NCI-H524 (cell line): ENCODE results near the gene RBM3.
A peak's percentile ranks its signal among the peaks of the same experiment; 100 is the strongest.
"Not testable (repeated sequence)": the region's sequence is repeated elsewhere in the genome, so short reads cannot be mapped to it uniquely, and the experiment has no call there.

Source experiments
- DNase-seq, 2 experiments: peaks; one replicate each; lab custom pipeline; 2025; lab: John Stamatoyannopoulos, UW

The RBM3 gene

DNA sequence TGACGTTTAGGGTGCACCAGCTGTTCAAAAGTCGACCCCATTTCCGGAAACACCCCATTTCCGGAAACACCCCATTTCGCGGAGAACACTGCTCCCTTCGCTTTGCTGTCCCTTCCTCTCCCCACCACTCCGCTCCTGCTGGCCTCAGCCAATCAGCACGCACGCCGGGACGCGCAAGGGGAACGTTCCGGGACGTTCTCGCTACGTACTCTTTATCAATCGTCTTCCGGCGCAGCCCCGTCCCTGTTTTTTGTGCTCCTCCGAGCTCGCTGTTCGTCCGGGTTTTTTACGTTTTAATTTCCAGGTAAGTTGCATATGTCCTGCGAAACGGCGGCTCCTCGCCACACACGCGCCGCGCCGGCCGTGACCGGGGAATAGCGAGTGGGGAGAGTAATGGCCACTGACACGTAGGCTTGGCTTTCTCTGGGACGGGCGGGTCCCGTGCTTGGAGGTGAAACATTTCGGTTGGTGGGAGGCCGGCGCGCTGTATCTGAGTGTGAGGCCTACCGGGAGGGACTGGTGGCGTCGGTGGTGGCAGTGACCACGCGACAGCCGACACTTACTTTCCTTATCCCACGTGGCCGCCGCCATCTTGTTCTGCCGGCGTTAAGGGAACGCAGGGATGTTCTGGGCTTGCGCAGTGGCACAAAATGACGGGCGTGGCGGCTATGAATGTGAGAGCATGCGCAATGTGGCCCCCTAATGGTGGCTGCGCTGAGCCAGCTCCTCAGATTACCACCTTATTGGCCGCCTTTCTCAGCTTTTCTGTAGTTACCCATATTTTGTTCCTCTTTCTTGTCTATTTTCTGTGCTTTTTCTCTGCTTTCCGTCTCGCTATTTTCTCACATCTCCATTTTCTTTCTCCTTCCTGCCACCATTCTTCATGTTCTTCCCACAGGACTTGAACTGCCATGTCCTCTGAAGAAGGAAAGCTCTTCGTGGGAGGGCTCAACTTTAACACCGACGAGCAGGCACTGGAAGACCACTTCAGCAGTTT is at the start of gene RBM3:
Gene RBM3 (plus strand): TSS at position 215 of the 997 bp plus-strand sequence. CDS start 697 bp downstream, at position 912.
- DNase-seq = peak; percentile 93 to 96

DNA sequence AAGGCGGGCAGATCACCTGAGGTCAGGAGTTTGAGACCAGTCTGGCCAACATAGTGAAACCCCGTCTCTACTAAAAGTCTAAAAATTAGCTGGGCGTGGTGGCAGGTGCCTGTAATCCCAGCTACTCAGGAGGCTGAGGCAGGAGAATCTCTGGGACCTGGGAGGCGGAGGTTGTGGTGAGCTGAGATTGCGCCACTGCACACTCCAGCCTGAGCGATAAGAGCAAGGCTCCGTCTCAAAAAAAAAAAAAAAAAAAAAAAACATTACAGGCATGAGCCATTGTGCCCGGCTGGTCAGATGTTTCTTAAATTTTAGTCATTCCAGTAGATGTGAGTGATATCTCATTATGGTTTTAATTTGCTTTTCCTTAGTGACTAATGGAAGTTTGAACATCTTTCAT is 48.4 kb upstream of the RBM3 start:
- not testable (repeated sequence) for DNase-seq

DNA sequence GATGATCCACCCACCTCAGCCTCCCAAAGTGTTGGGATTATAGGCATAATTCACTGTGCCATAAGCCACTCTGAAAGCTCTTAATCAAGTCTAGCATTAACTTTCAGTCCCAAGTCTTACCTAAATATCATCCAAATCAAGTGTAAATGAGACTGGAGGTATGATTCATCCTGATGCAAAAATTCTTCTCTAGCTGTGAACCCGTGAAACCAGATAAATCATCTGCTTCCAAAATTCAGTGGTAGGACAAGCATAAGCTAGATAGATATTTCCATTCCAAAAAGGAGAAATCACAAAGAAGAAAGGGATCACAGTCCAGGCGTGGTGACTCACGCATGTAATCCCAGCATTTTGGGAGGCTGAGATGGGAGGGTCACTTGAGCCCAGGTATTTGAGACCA is 43.5 kb upstream of the RBM3 start:
- DNase-seq = no peak

DNA sequence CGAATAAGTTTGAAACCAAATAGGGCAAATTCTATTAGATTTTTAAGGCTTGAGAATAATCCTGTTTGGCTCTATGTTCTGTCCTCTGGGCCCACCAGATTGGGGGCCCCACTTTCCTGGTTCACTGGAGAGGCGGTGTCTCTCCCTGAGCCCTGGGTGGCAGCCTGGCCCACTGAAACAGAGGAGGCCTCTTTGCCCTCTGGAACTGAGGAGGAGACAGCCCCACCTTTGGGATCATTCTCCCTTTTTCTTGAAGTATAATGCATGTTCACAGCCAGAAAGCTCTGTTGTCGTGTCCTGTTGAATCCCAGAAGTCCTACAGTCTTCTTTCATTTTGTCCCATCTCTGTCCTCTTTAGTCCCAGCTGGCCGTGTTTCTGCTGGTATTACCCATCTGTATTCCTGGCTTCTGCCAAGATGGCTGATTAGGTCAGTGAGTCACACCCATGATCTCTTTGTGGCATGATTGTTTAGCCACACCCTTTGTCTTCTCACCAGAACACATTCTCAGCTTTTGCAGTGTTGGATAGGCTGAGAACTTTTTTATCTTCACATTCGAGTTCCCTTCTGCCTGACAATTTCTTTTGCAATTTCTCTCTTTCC is 42.8 kb upstream of the RBM3 start:
- no peak for DNase-seq

DNA sequence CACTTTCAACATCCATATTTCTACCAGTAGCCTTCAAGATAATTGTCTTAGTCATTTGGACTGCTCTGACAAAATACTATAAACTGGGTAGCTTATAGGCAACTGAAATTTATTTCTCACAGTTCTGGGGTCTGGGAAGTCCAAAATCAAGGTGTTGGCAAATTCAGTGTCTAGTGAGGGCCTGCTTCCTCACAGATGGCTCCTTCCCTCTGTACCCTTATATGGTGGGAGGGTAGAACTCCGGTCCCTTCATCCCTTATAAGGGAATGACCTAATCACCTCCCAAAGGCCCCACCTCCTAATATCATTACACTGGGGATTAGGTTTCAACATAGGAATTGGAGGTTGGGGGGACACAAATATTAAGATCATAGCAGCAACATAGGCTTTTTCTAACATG is 42.1 kb upstream of the RBM3 start:
- DNase-seq = no peak

DNA sequence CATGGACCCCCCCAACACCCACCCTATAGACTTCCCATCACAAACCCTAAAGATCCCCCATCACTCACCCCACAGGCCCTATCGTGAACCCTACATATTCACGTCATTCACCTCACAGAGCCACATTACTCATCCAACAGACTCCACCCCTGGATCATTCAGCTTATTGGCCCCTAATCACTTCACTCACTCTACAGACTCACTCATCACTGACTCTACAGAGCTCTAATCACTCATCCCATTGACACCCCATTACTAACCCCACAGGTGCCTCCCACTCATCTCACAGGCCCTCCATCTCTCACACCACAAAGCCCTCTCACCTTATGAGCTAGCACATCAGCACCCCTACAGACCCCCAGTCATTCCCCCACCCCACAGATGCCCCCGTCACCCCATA is 41.1 kb upstream of the RBM3 start:
- no peak for DNase-seq

DNA sequence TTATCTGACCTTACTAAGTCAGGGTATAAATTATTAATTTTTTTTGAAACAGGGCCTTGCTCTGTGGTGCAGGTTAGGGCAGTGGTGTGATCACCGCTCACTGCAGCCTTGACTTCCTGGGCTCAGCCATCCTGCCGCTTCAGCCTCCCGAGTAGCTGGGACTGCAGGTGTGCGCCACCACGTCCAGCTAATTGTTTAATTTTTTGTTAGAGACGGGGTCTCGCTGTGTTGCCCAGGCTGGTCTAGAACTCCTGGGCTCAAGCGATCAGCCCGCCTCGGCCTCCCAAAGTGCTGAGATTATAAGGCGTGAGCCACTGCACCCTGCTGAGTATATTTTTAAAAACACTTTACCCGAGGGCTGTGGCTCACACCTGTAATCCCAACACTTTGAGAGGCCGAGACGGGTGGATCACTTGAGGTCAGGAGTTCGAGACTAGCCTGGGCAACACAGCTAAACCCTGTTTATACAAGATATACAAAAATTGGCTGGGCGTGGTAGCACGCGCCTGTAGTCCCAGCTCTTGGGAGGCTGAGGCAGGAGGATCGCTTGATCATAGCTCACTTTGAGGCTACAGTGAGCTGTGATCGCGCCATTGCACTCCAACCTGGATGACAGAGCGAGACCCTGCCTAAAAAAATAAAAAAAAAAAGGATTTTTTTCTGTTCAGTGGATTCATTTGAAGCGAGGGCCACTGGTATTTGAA is 35.5 kb upstream of the RBM3 start:
- DNase-seq = no peak

DNA sequence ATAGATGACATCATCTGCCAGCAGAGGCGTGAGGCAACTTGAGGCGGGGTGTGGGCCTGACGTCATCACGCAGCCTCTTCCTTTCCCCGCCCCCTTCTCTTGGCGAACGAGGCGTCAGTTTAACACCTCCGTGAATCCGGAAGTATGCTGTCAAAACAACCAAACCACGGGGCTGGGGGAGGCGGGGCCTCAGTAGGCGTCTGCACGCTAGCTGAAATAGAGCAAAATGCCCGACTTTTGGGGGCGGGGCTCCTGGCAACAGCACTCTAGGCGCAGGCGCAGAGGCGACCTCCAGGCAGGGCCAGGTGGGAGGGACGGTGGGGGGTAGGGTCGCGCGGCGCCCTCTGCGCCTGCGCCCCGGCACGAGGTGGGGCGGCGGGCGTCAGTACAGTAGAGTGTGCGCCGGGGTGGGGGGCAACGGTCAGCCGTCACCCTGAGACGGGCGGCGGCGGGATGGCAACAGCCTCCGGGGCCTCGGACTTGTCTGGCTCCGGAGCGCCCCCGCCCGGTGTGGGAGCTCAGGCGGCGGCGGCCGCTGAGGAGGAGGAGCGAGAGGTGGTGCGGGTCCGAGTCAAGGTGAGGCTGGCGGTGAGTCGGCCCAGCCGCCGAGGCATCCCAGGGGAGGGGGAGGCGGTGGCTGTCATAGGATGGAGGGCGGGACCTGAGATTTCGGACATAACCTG is 34.8 kb upstream of the RBM3 start, which contains the start of gene TBC1D25:
Gene TBC1D25 (plus strand): TSS at position 370 of the 683 bp plus-strand sequence. CDS start 84 bp downstream, at position 454.
- peak; percentile 95 to 99 for DNase-seq

DNA sequence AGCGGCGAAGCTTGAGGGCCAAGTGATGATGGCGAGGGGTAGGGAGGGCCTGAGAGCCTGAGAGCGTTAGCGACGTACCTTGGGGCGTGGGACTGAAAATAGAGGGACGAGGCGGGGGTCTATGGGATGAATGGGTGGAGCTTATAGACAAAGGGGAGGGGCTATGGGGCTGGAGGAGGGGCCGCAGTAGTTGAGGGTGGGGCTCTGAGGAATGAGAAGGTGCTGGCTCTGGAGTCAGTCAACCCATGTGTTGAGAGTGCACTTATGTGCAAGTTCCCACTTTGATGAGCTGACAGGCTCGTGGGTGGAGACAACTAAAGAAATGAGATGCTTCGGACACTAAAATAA is 34.3 kb upstream of the RBM3 start:
- peak; percentile 21 to 66 for DNase-seq

DNA sequence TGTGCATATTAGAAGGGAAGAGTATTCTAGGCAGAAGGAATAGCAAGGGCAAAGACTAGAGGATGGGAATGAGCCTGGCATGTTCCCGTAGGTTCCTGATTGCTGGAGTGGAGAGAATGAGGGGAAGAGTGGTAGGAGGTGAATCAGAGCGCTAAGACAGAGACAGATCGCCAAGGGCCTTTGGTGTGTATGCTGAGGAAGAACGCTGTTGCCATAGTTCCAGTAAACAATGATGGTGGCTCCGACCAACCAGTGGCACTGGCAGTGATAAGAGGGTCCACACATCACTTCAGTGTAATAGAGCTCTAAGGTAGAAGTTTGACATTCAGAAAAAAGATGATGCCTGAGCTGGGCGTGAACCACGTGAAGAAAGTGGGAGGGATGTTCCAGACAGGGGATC is 33.8 kb upstream of the RBM3 start:
- DNase-seq = no peak

DNA sequence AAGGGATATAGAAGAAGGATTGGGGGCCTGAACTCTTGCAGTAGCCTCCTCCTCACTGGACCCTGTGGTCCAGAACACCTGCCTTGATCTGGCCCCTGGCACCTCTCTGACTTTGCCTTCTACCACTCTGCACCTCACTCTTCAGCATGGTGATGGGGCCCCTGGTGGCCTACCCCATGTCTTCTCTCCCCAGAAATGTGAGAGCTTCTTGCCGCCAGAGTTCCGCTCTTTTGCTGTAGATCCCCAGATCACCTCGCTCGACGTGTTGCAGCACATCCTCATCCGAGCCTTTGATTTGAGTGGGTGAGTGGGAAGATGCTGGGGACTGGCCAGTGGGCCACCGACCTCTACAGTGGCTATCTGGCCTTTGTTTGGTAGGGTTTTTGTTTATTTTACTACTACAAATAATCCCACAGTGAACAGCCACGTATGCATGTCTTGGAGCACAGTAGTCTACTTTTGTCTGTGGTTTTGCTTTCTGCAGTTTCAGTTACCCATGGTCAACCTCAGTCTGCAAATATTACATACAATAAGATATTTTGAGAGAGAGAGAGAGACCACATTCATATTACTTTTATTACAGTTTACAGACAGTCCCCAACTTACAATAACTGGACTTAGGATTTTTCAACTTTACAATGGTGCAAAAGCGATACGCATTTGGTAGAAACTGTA is 33.0 kb upstream of the RBM3 start:
- no peak for DNase-seq

DNA sequence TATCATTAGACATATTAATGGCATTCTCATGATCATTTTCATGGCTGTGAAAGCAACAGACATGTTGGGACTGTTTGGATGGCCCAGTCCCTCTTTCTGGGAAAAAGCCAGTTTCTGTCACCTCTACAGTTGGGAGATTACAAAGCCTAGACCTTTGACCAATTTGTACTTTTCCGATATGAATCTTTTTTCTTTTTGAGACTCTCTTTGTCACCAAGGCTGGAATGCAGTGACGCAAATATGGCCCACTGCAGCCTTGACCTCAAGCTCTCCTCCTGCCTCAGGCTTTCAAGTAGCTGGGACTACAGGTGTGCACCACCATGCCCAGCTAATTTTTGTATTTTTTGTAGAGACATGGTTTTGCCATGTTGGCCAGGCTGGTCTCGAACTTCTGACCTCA is 25.4 kb upstream of the RBM3 start:
- DNase-seq = no peak

DNA sequence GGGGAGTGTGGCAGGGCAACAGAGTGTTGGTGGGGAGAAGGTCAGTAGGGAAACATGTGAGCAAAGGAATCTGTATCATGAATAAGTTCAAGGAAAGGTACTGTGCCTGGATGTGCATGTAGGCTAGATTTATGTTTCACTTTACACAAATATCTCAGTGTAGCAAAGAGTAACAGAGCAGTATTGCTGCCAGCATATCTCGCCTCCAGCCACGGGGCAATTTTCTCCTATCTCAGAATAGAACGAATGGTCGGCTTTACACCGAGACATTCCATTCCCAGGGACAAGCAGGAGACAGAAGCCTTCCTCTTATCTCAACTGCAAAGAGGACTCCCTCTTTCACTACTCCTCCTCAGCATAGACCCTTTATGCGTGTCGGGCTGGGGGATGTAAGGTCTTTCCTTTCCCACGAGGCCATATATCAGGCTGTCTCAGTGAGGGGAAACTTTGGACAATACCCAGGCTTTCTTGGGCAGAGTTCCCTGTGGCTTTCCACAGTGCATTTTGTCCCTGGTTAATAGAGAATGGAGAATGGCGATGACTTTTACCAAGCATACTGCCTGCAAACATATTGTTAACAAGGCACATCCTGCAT is 18.5 kb upstream of the RBM3 start:
- not testable (repeated sequence) for DNase-seq

DNA sequence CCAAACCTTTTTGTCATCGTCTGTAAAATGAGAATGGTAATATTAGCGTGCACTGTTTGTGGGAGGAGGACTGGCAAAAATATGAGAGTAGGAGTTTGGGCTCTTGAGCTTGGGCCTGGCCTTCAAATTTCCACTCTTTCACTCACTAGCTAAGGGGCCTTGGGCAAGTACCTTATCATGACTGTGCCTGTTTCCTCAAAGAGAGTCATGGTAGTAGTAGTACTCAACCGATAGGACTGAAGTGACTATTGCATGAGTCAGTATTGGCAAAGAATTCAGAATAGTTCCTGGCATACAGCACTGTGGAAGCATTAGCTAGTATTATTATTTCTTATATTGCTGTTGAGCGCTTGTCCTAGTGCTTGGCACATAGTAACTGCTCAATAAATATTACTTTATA is 16.0 kb upstream of the RBM3 start:
- no peak for DNase-seq

DNA sequence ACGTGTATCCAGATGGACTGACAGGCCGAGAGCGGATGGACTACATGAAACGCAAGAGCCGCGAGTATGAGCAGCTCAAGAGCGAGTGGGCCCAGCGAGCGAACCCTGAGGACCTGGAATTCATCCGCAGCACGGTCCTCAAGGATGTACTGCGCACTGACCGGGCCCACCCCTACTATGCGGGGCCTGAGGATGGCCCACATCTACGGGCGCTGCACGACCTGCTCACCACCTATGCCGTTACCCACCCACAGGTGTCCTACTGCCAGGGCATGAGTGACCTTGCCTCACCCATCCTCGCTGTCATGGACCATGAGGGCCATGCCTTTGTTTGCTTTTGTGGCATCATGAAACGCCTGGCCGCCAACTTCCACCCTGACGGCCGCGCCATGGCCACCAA is 14.6 kb upstream of the RBM3 start:
- no peak for DNase-seq

DNA sequence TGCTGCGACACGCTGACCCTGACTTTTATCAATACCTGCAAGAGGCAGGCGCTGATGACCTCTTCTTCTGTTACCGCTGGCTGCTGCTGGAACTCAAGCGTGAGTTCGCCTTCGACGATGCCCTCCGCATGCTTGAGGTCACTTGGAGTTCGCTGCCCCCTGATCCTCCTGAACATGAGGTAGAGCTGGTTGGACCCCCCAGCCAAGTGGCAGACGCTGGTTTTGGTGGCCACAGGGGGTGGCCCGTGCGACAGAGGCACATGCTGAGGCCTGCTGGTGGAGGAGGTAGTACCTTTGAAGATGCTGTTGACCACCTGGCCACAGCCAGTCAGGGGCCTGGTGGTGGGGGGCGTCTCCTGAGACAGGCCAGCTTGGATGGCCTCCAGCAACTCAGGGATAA is 14.2 kb upstream of the RBM3 start:
- DNase-seq = no peak

DNA sequence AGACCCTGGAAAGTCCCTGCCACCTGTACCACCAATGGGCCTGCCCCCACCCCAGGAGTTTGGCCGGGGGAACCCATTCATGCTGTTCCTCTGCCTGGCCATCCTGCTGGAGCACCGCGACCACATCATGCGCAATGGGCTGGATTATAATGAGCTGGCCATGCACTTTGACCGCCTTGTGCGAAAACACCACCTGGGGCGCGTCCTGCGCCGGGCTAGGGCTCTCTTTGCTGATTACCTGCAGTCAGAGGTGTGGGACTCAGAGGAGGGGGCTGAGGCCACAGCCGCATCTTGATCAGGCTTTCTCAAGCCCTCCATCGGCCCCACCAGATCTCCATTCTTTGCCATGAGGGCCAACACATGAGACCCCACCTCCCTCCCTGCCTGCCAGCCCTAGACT is 13.6 kb upstream of the RBM3 start:
- no peak for DNase-seq

DNA sequence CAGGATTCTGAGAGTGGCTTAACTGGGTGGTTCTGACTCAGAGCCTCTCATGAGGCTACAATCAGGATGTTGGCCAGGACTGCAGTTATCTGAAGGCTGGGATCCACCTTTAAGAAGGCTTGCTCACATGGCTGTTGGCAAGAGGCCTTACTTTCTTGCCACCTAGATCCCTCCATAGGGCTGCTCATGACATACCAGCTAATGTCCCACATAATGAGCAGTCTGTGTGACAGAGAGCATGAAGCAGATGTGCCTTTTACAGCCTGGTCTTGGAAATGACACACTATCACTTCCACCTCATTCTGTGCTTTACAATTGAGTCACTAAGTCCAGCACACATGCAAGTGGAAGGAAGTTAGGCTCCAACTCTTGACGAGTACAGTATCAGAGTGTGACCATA is 4.3 kb upstream of the RBM3 start:
- no peak for DNase-seq

DNA sequence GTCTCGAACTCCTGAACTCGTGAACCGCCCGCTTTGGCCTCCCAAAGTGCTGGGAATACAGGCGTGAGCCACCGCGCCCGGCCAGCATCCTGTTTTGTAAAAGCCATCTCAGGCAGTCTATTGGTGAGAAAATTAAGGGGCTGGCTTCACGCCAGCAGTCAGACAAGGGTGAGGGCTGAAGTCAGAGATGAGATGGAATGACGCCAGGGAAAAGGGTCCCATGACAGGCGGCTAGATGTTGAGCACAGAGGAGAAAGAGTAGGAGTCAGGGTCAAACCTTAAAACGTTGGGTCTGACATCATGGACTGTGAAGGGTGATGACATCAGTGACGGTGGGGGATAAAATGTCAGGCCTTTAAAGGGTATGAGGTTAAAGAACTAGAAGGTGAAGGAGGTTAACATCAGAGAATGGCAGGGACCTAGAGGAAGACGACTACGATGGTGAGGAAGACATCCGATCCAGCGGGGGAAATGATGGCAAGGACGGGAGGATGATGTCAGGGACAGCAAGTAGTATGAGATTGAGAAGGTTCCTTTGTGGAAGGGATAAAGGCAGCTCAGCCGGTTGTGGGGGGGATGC is 504 bp upstream of the RBM3 start:
- DNase-seq = peak; percentile 45 to 56

DNA sequence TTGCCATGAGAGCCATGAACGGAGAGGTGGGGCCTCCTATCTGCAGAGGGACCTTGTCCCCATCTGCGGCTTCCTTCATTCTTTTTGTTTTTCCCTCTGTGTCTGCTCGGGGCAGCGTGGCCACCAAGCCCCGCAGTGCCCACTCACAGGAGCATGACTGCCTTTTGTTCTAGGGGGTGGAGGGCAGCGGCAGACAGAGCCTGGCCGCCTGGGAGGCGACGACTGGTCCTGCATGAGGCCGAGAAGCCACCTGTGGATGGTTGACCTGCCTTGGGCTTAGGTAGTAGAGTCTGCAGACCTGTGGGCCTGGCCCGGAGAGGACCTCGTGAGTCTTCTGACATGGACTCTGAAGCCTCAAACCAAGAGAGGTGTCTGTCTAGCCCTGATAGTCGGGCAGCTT is 1.4 kb downstream of the RBM3 start:
- DNase-seq = no peak

DNA sequence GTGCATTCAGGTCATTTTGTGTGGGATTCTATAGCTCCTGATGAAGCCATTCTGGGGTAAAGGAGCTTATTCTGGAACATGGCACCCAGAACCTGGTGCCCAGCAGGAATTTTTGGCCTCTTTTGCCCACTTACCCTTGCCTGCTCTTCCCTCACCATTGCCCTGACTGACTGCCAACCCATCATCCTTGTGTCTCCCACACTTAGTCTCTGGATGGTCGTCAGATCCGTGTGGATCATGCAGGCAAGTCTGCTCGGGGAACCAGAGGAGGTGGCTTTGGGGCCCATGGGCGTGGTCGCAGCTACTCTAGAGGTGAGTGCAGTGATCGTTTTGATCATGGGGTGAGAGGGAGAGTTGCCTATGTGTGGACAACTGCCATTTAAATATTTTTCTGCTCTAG is 1.8 kb downstream of the RBM3 start:
- DNase-seq = no peak
